ENCODE results near the gene PTPRN2.

Gene PTPRN2

GRCh38 chr7:157544980-157545680 is 1042.5 kb downstream of the PTPRN2 start:
- no peak for DNase-seq

DNA sequence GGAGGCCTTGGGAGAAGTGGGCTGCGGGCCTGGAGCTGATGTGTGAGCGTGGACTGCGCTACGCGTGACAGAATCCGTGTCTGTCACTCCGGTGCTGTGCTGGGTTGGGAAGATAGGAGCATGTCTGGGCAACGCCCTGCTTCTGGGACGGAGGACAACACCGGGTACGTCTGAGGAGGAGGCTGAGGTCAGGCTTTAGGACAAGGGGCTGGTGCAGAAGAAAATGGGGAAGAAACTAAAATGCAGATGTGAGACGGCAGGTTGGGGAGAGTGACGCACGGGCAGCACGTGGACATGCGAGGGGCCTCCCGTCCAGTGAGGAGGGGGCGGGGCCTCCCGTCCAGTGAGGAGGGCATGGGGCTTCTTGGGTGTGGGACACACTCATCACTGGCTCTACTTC is 1043.4 kb downstream of the PTPRN2 start:
- DNase-seq, result no peak

GRCh38 chr7:157543791-157544190 is 1043.8 kb downstream of the PTPRN2 start:
- no peak for DNase-seq

- DNase-seq, result no peak
Observed at GRCh38 chr7:157543276-157543675, 1044.3 kb downstream of the PTPRN2 start.

- DNase-seq, result no peak
Observed at GRCh38 chr7:157542068-157543021, 1045.3 kb downstream of the PTPRN2 start.

DNA sequence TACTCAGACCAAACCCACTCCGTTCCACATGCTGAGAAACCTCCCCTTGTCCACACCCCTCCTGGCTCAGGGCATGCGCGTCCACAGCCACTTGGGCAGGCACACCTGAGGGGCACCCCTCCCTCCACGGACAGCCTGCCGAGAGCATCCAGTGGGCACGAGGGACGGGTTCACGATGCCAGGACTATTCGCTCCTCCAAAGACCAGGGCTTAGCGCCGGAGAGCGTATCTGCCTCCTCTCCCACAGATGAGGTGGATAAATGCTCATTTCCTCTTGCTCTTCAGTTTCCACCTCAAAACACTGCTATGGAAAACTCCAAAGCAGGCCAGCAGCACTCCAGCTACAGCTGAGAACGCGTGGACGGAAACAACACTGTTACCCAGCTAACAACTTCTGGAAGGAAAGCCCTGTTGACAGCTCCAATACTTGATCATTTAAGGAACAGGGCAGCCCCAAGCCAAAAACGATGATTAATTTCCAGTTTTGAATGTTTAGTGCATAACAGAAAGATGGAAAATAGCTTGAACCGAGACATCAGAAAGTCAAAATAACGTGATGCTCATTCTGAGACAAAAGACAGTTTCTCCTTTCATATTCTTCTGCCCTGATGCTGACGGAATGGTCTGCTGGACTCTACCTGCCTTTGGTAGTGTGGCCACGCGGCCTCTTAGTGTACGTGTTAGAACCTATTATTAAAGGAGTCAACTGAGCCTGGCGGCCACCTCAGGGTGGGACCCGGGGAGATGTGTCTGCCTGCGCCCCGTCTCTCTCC is 1046.1 kb downstream of the PTPRN2 start:
- DNase-seq, result no peak

GRCh38 chr7:157540606-157541294 is 1046.9 kb downstream of the PTPRN2 start:
- DNase-seq, result no peak

DNA sequence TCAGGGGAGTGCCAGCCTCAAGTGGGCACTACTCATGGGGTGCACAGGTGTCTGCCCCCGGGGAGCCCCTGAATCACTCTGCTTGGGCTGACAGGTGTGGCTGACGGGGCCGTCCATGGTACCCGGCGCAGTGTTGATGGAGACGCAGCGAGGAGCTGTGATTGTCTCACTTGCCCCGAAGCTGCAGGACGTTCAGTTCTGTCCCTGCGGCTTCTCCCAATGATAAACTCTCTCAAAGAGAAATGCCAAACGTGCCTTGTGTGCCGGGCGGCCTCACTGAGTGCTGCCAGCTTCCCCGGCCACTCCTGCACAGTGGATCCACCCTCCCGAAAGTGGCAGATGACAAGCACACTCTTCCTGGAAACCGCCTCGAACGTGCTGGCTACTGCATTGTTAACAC is 1047.6 kb downstream of the PTPRN2 start:
- DNase-seq, result no peak

GRCh38 chr7:157539521-157539920 is 1048.1 kb downstream of the PTPRN2 start:
- no peak for DNase-seq

DNA sequence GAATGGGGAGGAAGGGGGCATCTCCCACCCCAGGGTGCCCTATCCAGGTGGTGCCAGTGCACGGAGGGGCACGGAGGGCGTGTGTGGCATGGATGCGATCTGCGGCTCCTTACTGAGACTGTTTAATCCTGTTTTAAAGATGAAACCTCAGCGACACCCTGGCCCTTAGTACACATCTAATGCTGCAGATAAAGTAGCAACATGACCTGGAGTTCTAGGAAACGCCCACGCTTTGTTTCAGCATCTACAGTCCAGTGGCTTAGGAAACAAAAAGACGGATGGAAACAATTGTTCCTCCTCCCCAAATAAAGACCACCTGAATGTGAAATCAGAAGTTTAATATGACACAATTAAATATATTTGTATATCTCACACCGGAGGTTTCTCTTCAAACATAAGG is 1048.9 kb downstream of the PTPRN2 start:
- DNase-seq, result no peak

- no peak for DNase-seq
Observed at GRCh38 chr7:157538321-157538720, 1049.3 kb downstream of the PTPRN2 start.

DNA sequence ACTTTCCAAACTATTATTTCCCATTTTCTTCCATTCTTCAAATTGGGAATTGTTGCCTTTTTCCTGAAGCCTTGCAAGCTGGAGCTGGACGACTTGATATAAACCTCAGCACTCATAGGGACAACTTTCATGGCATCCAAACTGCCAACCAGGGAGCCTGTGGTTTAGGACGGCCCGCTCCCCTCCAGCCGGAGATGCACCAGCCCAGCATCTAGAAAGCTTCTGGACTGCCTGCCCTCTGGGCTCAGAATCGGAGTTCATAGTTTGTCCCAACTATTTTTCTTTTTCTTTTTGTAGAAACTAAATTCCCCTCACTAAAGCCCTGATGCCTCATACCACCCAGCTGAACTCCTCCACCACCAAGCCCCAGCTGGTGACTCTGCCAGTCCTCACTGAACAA is 1050.6 kb downstream of the PTPRN2 start:
- no peak for DNase-seq

- DNase-seq, result no peak
Observed at GRCh38 chr7:157532068-157532467, 1055.6 kb downstream of the PTPRN2 start.

DNA sequence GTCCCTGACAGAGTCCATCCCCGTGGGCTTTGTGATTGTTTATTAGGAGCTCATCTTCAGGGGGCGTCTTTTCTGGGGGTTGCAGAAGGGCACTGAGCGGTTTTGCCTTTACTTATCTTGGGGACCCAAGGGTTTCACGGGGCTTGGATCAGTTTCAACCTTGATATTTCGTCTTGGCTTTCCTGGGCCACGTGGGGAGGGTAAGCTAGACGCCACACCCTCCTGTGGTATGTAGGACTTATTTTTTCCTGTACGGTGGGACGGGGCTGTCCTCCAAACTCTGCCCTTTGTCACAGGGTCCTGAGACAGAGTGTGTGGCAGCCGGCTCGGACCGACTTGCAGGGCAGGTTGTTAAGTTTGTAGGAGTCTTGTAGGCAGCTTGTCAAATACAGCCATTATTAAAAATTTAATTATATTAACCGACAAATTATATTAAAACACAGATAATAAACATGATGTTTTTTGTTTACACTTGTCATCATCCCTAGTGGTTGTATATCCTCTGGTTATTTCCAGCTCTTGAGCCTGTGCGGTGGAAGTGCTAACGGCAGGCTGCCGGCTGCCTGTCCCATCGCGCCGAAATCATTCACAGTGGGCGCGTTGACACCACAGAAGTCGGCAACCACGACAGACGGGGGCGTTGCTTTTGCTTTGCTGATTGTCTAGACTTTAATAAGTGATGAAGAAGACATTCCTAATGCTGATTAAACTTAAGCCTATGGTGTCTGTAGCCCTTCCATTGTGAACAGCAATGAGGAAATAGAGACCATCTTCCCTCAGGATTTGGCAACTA is 1057.7 kb downstream of the PTPRN2 start:
- DNase-seq, result no peak

DNA sequence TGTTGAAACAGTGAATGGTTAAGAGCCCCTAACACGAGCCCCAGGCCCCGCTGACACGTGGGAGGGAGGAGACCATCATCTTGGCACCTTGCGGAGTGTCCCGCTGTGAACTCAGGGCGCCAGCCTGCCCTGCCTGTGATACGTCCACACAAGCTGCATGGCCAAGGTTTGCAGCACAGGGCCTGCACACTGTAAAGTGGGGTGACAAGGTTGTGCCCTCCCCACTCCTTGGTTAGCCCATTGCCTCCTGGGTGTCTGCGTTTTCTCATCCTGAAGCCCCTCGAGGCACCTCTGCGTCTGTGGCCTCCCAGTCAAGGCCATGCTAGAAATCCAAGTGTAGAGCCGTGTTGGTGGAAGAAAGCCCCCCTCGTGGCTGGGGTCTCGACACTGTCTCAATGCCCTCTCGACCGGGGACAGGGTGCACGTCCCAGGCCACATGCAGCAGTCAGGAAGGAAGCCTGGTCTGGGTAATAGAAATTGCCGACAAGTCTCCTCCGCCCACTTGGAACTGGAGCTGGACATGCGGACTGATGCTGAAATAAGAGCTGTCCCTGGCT is 1058.8 kb downstream of the PTPRN2 start:
- DNase-seq, result no peak

DNA sequence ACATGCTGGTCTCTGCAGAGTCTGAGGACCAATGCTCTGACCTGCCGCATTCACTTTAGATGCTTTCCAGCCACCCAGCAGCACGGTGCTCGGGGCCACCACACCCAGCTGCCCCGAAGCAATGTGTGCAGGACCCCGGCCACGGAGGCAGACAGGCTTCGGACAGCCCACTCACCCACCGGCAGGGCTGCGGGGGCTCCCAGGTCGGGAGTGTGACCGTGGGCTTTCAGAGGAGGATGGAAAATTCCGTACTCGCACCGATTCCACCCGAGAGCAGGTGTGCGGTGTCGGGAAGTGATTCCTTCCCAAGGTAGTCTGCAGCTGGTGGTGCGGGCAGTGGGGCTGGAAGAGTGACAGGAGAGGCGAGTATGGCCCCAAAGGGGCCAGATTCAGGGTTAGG is 1059.9 kb downstream of the PTPRN2 start:
- DNase-seq, result no peak

- no peak for DNase-seq
Observed at GRCh38 chr7:157526913-157527634, 1060.5 kb downstream of the PTPRN2 start.

- no peak for DNase-seq
Observed at GRCh38 chr7:157526005-157526912, 1061.4 kb downstream of the PTPRN2 start.

DNA sequence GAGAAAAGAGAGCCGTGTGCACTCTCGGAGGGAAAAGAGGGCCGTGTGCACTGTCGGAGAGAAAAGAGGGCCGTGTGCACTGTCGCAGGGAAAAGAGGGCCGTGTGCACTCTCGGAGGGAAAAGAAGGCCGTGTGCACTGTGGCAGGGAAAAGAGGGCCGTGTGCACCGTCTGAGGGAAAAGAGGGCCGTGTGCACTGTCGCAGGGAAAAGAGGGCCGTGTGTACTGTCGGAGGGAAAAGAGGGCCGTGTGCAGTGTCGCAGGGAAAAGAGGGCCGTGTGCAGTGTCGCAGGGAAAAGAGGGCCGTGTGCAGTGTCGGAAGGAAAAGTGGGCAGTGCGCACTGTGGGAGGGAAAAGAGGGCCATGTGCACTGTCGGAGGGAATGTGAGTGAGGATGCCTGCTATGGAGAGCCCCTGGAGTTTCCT is 1062.1 kb downstream of the PTPRN2 start:
- DNase-seq, result no peak

DNA sequence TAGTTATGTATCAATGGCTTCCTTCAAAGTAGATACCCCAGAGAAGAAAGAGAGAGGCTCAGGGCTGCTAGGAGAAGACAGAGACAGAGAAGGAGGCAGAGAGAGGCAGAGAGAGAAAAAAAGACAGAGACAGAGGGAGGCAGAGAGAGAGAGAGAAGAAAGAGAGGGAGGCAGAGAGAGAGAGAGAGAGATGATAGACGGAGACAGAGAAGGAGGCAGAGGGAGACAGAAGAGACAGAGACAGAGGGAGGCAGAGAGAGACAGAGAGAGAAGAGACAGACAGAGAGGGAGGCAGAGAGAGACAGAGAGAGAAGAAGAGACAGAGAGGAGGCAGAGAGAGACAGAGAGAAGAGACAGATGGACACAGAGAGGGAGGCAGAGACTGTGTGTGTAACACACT is 1062.9 kb downstream of the PTPRN2 start:
- DNase-seq, result no peak
